ENCODE results near the gene FOXP1.

DNA sequence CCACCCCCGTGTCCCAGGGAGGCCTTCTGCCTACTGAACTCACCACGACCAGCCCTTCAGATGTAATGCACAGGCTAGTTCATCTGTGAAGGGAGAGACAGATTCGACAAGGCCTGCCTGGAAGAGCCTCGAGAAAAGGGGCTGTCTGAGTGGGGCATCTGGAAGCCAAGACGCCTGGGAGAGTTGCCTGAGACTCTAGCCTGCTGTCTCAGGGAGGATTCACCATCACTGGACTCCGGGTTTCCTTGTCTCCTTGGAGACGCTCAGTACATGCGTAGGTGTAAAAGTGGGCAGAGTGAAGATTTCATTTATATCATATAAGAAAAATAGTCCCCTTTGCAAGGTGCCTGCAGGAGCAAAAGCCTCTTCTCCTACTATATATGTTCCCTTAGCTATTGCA lies 468.9 kb downstream of the FOXP1 start:
- TF ChIP-seq, protein P1, sequence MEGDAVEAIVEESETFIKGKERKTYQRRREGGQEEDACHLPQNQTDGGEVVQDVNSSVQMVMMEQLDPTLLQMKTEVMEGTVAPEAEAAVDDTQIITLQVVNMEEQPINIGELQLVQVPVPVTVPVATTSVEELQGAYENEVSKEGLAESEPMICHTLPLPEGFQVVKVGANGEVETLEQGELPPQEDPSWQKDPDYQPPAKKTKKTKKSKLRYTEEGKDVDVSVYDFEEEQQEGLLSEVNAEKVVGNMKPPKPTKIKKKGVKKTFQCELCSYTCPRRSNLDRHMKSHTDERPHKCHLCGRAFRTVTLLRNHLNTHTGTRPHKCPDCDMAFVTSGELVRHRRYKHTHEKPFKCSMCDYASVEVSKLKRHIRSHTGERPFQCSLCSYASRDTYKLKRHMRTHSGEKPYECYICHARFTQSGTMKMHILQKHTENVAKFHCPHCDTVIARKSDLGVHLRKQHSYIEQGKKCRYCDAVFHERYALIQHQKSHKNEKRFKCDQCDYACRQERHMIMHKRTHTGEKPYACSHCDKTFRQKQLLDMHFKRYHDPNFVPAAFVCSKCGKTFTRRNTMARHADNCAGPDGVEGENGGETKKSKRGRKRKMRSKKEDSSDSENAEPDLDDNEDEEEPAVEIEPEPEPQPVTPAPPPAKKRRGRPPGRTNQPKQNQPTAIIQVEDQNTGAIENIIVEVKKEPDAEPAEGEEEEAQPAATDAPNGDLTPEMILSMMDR (IDR thresholded peaks at IDR 0.05), result no peak
- TF ChIP-seq POLR2A (IDR thresholded peaks at IDR 0.05), result no peak
